ENCODE measurements around the gene ECE2.

The ECE2 gene

GRCh38 chr3:184241141-184241446 is 34.7 kb upstream of the ECE2 start:
- H3K79me2 ChIP-seq (ENCODE audit: low read length) = 0 out of 2 replicates have a peak, but pooled peaks cover 2% of the 10 kb centered on the region
- H3K9me2 ChIP-seq (replicated peaks; ENCODE audit: insufficient read depth, low read length) = no peaks in the 10 kb centered on the region
- no peaks in the 10 kb centered on the region for H3F3A ChIP-seq (ENCODE audit: insufficient read depth, low read length)
- TF ChIP-seq CTCF (IDR thresholded peaks at IDR 0.05; ENCODE audit: low read length) (no peak), EZH2 (optimal IDR thresholded peaks at IDR 0.05; ENCODE audit: low read depth, low read length) (no peak), EZH2phosphoT487 (IDR thresholded peaks at IDR 0.05; ENCODE audit: low read length) (no peak)
- H3K36me3 ChIP-seq (replicated peaks; ENCODE audit: insufficient read depth, low read length) = 0 out of 2 replicates have a peak, but pooled peaks cover 14% of the 10 kb centered on the region
- no peaks in the 10 kb centered on the region for H3K9me3 ChIP-seq (replicated peaks; ENCODE audit: insufficient read depth, low read length)
- H3K4me3 ChIP-seq (ENCODE audit: low read length) = no peak overlapping the region
- H3K27me3 ChIP-seq (replicated peaks; ENCODE audit: insufficient read depth, low read length) = 0 out of 2 replicates have a peak, but pooled peaks cover 4% of the 10 kb centered on the region
- H3K4me1 ChIP-seq (ENCODE audit: low read length) = no peaks in the 10 kb centered on the region
- no peak for DNase-seq
- H2AFZ ChIP-seq (ENCODE audit: low read length) = no peak overlapping the region
- H3K9ac ChIP-seq (ENCODE audit: low read length) = no peak overlapping the region
- H4K20me1 ChIP-seq (ENCODE audit: insufficient read depth, low read length) = no peaks in the 10 kb centered on the region
- H3K4me2 ChIP-seq (ENCODE audit: low read depth, low read length) = no peak overlapping the region
- no peak overlapping the region for H3K27ac ChIP-seq (ENCODE audit: low read length)

DNA sequence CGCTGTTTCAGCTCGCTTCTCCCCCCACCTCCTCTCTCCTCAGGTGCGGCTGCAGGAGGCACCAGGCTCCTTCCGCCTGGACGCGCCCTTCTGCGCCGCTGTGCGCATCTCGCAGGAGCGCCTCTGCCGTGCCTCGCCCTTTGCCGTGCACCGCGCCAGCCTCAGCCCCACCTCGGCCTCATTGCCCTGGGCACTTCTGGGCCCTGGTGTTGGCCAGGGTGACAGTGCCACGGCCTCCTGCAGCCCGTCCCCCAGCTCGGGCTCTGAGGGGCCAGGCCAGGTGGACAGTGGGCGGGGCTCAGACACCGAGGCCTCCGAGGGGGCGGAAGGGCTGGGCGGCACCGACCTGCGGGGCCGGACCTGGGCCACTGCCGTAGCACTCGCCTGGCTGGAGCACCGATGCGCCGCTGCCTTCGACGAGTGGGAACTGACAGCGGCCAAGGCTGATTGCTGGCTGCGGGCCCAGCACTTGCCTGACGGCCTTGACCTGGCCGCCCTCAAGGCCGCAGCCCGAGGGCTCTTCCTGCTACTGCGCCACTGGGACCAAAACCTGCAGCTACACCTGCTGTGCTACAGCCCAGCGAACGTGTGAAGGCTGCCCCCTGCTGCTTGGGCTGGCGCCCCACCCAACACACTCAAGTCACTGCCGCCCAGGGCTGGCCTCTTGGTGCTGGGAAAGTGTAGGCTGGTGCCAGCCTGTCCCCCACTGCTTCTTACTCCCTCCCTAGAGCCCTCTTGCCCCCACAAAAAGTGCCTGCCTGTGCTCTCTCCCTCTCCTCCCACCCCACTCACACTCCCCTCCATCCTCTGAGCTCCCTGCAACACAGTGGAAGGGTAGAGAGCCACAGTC is 34.1 kb upstream of the ECE2 start:
- no peak for DNase-seq
- H3K27ac ChIP-seq (ENCODE audit: low read length) = no peak overlapping the region

GRCh38 chr3:184242297-184242685 is 33.5 kb upstream of the ECE2 start:
- H4K20me1 ChIP-seq (ENCODE audit: insufficient read depth, low read length) = no peaks in the 10 kb centered on the region
- H3K27me3 ChIP-seq (replicated peaks; ENCODE audit: insufficient read depth, low read length) = 0 out of 2 replicates have a peak, but pooled peaks cover 4% of the 10 kb centered on the region
- no peaks in the 10 kb centered on the region for H3K9me2 ChIP-seq (replicated peaks; ENCODE audit: insufficient read depth, low read length)
- H3K27ac ChIP-seq (ENCODE audit: low read length) = no peak overlapping the region
- H3K4me3 ChIP-seq (ENCODE audit: low read length) = no peak overlapping the region
- no peaks in the 10 kb centered on the region for H3K4me1 ChIP-seq (ENCODE audit: low read length)
- no peak overlapping the region for H3K9ac ChIP-seq (ENCODE audit: low read length)
- TF ChIP-seq CTCF (IDR thresholded peaks at IDR 0.05; ENCODE audit: low read length) (no peak), EZH2phosphoT487 (IDR thresholded peaks at IDR 0.05; ENCODE audit: low read length) (no peak), EZH2 (optimal IDR thresholded peaks at IDR 0.05; ENCODE audit: low read depth, low read length) (no peak)
- H3K79me2 ChIP-seq (ENCODE audit: low read length) = peaks cover 12% of the 10 kb centered on the region; the same call in 1 of the 2 replicates
- DNase-seq = no peak
- 0 out of 2 replicates have a peak, but pooled peaks cover 14% of the 10 kb centered on the region for H3K36me3 ChIP-seq (replicated peaks; ENCODE audit: insufficient read depth, low read length)
- no peaks in the 10 kb centered on the region for H3K9me3 ChIP-seq (replicated peaks; ENCODE audit: insufficient read depth, low read length)
- H3K4me2 ChIP-seq (ENCODE audit: low read depth, low read length) = no peak overlapping the region
- H3F3A ChIP-seq (ENCODE audit: insufficient read depth, low read length) = no peaks in the 10 kb centered on the region
- no peak overlapping the region for H2AFZ ChIP-seq (ENCODE audit: low read length)

More for the DNA sequence above, 34.1 kb upstream of the ECE2 start:
- Histone ChIP-seq H3K36me3 (replicated peaks; ENCODE audit: insufficient read depth, low read length) (0 out of 2 replicates have a peak, but pooled peaks cover 14% of the 10 kb centered on the region), H3K27me3 (replicated peaks; ENCODE audit: insufficient read depth, low read length) (0 out of 2 replicates have a peak, but pooled peaks cover 4% of the 10 kb centered on the region), H3K4me2 (ENCODE audit: low read depth, low read length) (no peak overlapping the region), H3K9me3 (replicated peaks; ENCODE audit: insufficient read depth, low read length) (no peaks in the 10 kb centered on the region), H3K4me1 (ENCODE audit: low read length) (no peaks in the 10 kb centered on the region), H3K79me2 (ENCODE audit: low read length) (0 out of 2 replicates have a peak, but pooled peaks cover 7% of the 10 kb centered on the region), H3K9ac (ENCODE audit: low read length) (no peak overlapping the region), H3K4me3 (ENCODE audit: low read length) (no peak overlapping the region), H3F3A (ENCODE audit: insufficient read depth, low read length) (no peaks in the 10 kb centered on the region), H2AFZ (ENCODE audit: low read length) (no peak overlapping the region), H4K20me1 (ENCODE audit: insufficient read depth, low read length) (no peaks in the 10 kb centered on the region), H3K9me2 (replicated peaks; ENCODE audit: insufficient read depth, low read length) (no peaks in the 10 kb centered on the region)
- TF ChIP-seq EZH2phosphoT487 (IDR thresholded peaks at IDR 0.05; ENCODE audit: low read length) (no peak), EZH2 (optimal IDR thresholded peaks at IDR 0.05; ENCODE audit: low read depth, low read length) (no peak), CTCF (IDR thresholded peaks at IDR 0.05; ENCODE audit: low read length) (no peak)

Measured in MM.1S (cell line).